Activated CD4-positive, CD25-positive, alpha-beta regulatory T cell treated with anti-CD3 and anti-CD28 coated beads, Interleukin-2, amount 50 U/mL, for 24 hours (primary cell): Measurements from ENCODE around the gene SLC5A2.
A peak's percentile ranks its signal among the peaks of the same experiment; 100 is the strongest.

ENCODE experiments used
- ATAC-seq, 2 donors: fragments of 150-1000 bp; cut with Tn5 transposase; one replicate each; pipeline ENCODE4 v1.10.0; 2021; ENCODE audit warnings: mild to moderate bottlenecking in 1 of 2, moderate library complexity in 1 of 2

The SLC5A2 gene

GRCh38 chr16:31459687-31460581, 23.0 kb upstream of the SLC5A2 start:
- ATAC-seq: peak; percentile 78 to 80

GRCh38 chr16:31460582-31461002, 22.3 kb upstream of the SLC5A2 start:
- no peak for ATAC-seq

- no peak for ATAC-seq
These were observed 21.6 kb upstream of the SLC5A2 start for GRCh38 chr16:31461201-31461920.

GRCh38 chr16:31461921-31462804, 20.8 kb upstream of the SLC5A2 start:
- ATAC-seq: no peak

- no peak for ATAC-seq
These were observed 18.6 kb upstream of the SLC5A2 start for GRCh38 chr16:31464348-31464769.

- no peak for ATAC-seq
These were observed 18.1 kb upstream of the SLC5A2 start for GRCh38 chr16:31464781-31465260.

GRCh38 chr16:31465788-31466370, 17.0 kb upstream of the SLC5A2 start:
- no peak for ATAC-seq

GRCh38 chr16:31466381-31466841, 16.5 kb upstream of the SLC5A2 start:
- no peak for ATAC-seq

GRCh38 chr16:31467151-31467773, 15.7 kb upstream of the SLC5A2 start:
- ATAC-seq: no peak

- no peak for ATAC-seq
These were observed 15.1 kb upstream of the SLC5A2 start for GRCh38 chr16:31467858-31468257.

GRCh38 chr16:31470615-31471014, 12.3 kb upstream of the SLC5A2 start:
- no peak for ATAC-seq

GRCh38 chr16:31471241-31471874, 11.6 kb upstream of the SLC5A2 start:
- ATAC-seq: no peak

GRCh38 chr16:31471875-31472708, 10.8 kb upstream of the SLC5A2 start, which contains the start of gene TGFB1I1:
Gene TGFB1I1 (plus strand): TSS chr16:31472152. CDS start chr16:31472189, 37 bp downstream.
- no peak for ATAC-seq

GRCh38 chr16:31472709-31473203, 10.2 kb upstream of the SLC5A2 start:
- ATAC-seq: no peak

GRCh38 chr16:31473264-31473984, 9.5 kb upstream of the SLC5A2 start:
- no peak for ATAC-seq

GRCh38 chr16:31474173-31474714, 8.7 kb upstream of the SLC5A2 start:
- ATAC-seq: no peak

GRCh38 chr16:31474773-31475738, 7.9 kb upstream of the SLC5A2 start:
- no peak for ATAC-seq

- ATAC-seq: no peak
These were observed 7.0 kb upstream of the SLC5A2 start for GRCh38 chr16:31475946-31476302.
